ENCODE results near the gene NAA35. TPM values are rescaled to one million over a fixed set of nuclear protein-coding genes. Genes with fewer than 3 reads are reported as not detected.

Gene NAA35
- total RNA-seq, 2 experiments from 2014 or later, result 9.5 to 20.2 TPM

GRCh38 chr9:85941622-85941940 is 635 bp downstream of the NAA35 start:
- CTCF ChIA-PET (ENCODE audit: unreplicated experiment), result no interaction called here
- no TSS peak for BruUV-seq (replicated peaks)
- POLR2A ChIA-PET, result interaction anchor here (1.6 to 2.1 kb wide), 2 partner anchors 10 to 123 kb away, joined by 3 to 5 read pairs; no protein-coding TSS in a partner anchor
- Histone ChIP-seq H4K20me1 (ENCODE audit: insufficient read depth, low read length) (peaks cover 16% of the 10 kb centered on the region; the same call in 1 of the 2 replicates), H2AFZ (ENCODE audit: low read length) (peak overlapping the region; percentile 89), H3K9me2 (ENCODE audit: insufficient read depth, low read length) (no peaks in the 10 kb centered on the region), H3K4me2 (ENCODE audit: low read length) (peak overlapping the region; percentile 79), H3K27ac (ENCODE audit: low read depth, low read length, poor library complexity, severe bottlenecking) (peak overlapping the region; percentile 35), H3K4me1 (ENCODE audit: insufficient read depth, low read length, poor library complexity, severe bottlenecking) (peaks cover 25% of the 10 kb centered on the region), H3K9me3 (ENCODE audit: low read length) (peaks cover 4% of the 10 kb centered on the region; the same call in 1 of the 2 replicates), H3K36me3 (ENCODE audit: insufficient read depth, low read length) (peaks cover 33% of the 10 kb centered on the region), H3K79me2 (ENCODE audit: insufficient read depth, low read depth, low read length) (peaks cover 21% of the 10 kb centered on the region; the same call in 1 of the 2 replicates), H3K4me3 (ENCODE audit: low read depth, low read length, poor library complexity, severe bottlenecking) (peak overlapping the region; percentile 98)
- no peak for TF ChIP-seq EZH2phosphoT487 (IDR thresholded peaks at IDR 0.05; ENCODE audit: borderline replicate concordance, low read depth, low read length)
- no peak for DNase-seq (ENCODE audit: low spot score)
- intact Hi-C loops (cut with micrococcal nuclease; ENCODE audit: unreplicated experiment), result loop anchor here (5.0 kb wide), 1 partner anchor 411 kb away; the partner anchor contains the start of gene TUT7

- TSS peak; percentile 61 for BruUV-seq (replicated peaks)
Observed at GRCh38 chr9:85941966-85942912, 1.3 kb downstream of the NAA35 start.

More at GRCh38 chr9:85941966-85942912, 1.3 kb downstream of the NAA35 start:
- Histone ChIP-seq H3K4me1 (ENCODE audit: insufficient read depth, low read length, poor library complexity, severe bottlenecking) (peaks cover 25% of the 10 kb centered on the region), H2AFZ (ENCODE audit: low read length) (peak overlapping the region; percentile 89), H3K4me2 (ENCODE audit: low read length) (peak overlapping the region; percentile 79), H4K20me1 (ENCODE audit: insufficient read depth, low read length) (peaks cover 16% of the 10 kb centered on the region; the same call in 1 of the 2 replicates), H3K4me3 (ENCODE audit: low read depth, low read length, poor library complexity, severe bottlenecking) (peak overlapping the region; percentile 98), H3K27ac (ENCODE audit: low read depth, low read length, poor library complexity, severe bottlenecking) (peak overlapping the region; percentile 35), H3K36me3 (ENCODE audit: insufficient read depth, low read length) (peaks cover 40% of the 10 kb centered on the region), H3K79me2 (ENCODE audit: insufficient read depth, low read depth, low read length) (peaks cover 21% of the 10 kb centered on the region; the same call in 1 of the 2 replicates), H3K9me2 (ENCODE audit: insufficient read depth, low read length) (no peaks in the 10 kb centered on the region), H3K9me3 (ENCODE audit: low read length) (peaks cover 4% of the 10 kb centered on the region; the same call in 1 of the 2 replicates)
- CTCF ChIA-PET (ENCODE audit: unreplicated experiment), result no interaction called here
- TF ChIP-seq EZH2phosphoT487 (IDR thresholded peaks at IDR 0.05; ENCODE audit: borderline replicate concordance, low read depth, low read length) (no peak), CTCF (conservative IDR thresholded peaks at IDR 0.05; ENCODE audit: low read length) (no peak)
- POLR2A ChIA-PET, result interaction anchor here (1.6 to 2.1 kb wide), 2 partner anchors 9 to 123 kb away, joined by 3 to 5 read pairs; no protein-coding TSS in a partner anchor
- DNase-seq (ENCODE audit: low spot score), result no peak
- intact Hi-C loops (cut with micrococcal nuclease; ENCODE audit: unreplicated experiment), result loop anchor here (5.0 kb wide), 1 partner anchor 410 kb away; the partner anchor contains the start of gene TUT7

All from OCI-LY7 (cell line).